HL-60/S4 treated with phorbol 12-myristate 13-acetate at 8.2 ng/mL for 4 days and 3 days (cell line): ENCODE results near the gene PYROXD2.
"Not testable (repeated sequence)": the region's sequence is repeated elsewhere in the genome, so short reads cannot be mapped to it uniquely, and the experiment has no call there.

Experiments
- in situ Hi-C: fragments of 300-500 bp; cut with MboI; formaldehyde crosslinking; loops from 2 replicates; pipeline ENCODE4 v1.15.0; 2022; ENCODE audit warnings: low sequenced_read_pairs

PYROXD2 gene

DNA sequence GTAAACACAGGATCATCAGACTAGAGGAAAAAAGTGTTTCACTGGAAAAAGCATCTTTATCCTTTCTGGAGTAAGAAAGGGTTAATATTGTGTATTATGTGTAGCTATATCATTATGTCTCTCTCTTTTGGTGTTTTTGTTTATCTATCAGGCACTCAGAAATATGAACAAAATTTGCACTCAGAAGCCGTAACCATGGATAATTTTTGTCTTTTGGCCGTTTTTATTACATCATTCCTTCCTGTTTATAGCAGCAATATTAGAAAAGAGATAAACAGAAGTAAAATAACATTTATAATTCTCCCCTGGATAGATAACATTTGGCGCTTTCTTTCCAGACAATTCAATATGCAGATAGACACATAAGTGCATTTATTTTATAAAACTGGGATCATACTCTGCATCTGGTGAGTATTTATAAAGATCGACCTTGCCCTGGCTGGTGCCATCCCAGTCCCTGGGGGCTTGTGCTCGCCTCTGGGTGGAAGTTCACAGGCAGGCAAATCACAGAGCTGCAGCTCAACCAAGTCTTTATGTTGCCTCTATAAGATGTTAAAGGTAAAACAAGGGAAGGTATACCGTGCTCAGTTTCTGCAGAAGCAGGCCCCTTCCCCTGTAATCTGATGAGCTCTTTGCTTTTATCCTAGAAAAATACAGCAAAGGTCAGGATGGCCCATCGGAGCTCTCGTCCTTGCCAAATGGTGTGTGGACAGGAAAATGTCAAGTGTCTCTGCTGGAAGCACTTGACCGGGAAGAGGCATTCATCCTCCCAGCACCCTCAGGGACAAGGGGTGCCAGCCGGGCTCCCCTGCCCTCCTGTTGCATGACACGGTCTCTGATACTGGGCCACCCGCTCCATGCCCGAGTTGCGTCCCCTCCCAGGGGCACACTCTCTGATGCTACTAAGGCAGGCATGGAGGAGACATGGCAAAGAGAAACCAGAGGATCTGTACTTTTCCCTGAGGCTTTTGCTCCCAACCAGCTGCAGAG is 43.9 kb downstream of the PYROXD2 start:
- in situ Hi-C loops: no loop called here

DNA sequence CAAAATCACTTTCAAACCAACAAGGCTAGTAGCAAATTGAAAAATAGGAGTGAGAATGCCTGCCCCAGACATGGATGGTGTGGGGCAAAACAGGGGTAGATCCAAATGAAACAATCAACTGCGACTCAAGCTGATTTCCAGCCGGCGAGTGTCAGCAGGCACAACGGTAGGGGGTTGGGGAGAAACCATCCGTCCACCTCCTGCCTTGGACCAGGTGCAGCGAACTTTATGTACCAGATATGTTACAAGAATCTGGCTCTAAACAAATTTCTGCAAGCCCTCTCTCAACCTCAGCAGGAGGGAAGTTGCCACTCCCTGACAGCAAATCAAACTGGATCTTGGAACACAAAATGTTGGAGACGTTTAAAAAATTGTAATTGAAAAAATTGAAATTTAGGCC is 45.2 kb downstream of the PYROXD2 start:
- in situ Hi-C loops: no loop called here

DNA sequence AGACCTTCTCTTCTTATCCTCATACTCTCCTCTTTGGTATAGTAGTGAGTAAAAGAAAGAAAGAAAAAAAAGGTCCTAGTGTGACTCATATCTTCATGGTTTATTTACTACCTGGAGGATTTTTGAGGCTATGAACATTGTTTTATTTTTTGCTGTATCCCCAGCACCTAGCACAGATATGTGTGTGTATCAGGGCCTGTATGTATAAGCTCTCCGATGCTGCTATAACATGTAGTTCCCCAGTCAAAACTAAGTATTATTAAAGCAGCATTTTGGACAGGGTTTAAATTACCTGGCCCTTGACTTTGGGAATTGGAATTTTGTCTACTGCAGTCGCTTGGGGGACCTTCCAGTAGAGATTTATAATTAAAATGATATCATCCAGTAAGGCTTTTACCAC is 46.3 kb downstream of the PYROXD2 start:
- in situ Hi-C loops: no loop called here

DNA sequence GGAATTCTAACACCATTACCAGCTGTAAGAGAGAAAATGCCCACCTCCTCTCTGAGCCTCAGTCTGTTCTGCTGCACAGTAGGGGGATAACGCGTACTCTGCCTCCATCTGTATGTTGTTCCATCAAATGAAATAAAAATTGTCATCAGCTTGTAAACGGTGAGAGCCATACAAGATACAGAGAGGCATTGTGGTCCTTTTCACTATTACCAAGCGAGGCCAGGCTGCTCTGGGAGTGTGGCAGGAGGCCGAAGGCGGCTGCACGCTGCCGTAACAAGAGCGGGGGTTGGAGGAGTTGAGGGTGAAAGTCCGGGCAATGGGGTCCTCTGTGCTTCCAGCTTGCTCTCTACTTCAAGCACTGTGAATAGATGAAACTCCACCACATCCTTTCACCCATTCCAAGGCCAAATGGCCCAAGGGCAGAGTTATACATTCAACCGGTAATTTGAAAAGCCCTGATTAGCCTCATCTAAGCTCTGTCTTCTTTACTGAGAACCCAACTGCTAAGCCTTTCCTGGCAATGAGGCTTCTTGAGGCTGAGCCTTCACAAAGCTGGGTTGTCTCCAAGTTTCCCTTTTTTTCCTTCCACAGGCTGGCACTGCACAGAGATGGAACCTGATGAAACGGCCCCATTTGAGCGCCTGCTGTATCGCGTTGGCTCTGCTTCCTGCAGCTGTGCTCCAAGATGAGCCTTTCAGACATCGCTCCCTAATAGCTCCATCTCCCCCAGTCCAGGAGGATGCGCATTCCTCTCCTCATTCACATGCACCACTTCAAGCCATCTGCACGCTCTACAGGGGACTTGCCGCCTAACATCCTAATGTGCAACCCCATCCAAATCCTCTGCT is 47.2 kb downstream of the PYROXD2 start:
- in situ Hi-C loops: no loop called here

DNA sequence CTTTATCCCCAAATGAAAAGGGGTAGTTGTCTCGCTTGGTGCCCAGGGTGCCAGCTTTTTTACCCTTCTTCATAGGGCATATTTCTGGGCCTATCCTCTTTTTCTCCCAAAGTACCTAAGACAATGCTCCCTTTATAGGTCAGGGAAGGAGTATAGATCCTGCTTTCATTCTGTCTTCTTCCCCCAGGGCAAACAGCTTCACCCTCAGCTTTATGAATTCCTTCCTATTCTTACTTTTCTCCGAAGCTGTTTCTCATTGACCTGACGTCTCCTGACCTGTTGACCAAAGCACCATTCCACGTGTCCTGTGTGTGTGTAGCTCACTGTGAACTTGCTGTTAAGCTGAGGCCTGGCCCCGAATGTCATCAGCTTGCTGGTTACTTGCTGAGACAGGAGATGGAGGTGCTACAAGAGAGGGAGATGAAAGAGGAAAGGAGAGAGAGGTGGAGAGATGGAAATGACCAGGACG is 48.9 kb downstream of the PYROXD2 start:
- in situ Hi-C loops: no loop called here

DNA sequence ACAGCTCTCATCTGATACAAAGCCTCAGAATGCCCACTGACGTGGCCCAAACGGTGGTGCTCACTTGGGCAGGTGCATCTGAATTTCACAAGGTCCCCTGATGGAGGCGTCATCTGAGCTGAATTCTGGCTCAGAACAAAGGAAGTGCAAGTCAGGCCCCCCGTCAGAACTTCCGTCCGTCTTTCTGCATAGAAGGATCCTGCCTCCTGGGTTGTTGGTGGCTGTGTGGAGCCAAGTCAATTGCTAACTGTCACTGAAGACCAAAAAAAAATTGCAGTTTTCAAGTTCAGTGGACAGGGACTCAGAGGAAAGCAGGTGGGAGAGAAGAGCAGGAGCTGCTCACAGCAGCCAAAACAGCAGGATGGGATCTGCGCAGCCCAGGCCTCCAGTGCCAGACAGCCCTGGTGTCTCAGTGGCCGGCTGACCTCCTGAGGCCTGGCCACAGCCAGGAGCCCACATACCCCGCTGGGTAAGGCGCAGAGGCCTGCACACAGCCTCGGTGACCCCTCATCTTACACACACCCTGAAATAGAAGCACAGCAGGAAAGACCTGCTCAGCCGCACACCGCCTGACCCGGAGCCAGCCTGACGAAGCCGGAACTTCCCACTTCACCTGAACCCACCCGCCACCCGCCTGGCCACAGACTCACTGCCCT is 49.4 kb downstream of the PYROXD2 start:
- in situ Hi-C loops: no loop called here

DNA sequence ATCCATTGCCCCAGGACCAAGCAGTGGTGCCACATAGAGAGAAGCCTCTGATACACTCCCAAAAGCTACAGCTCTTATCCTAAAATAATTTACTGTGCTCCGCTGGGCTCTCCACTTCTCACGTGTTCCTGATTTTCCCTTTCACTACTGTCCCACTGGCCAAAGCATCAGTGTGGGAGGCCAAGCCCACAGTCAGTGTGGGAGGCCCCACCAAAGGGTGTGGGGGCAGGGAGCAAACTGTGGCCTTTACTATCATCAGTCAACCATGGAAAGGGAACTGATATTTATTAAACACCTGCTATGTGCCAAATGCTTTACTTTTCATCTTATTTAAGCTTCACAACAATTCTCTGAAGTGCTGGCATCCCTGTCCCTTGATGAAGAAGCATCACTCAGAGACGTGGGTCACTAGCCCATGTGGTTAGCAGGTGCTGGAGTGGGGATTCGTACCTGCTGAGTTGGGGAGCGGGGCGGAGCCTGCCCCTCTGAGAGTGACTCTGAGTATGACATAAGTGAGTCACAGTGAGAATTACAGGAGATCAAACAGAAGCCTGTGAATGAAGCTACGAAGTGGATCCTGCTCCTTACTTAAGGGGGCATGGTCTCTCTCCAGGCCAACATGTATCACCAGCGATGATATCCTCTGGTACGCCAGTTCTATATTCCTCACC is 50.4 kb downstream of the PYROXD2 start:
- in situ Hi-C loops: no loop called here

DNA sequence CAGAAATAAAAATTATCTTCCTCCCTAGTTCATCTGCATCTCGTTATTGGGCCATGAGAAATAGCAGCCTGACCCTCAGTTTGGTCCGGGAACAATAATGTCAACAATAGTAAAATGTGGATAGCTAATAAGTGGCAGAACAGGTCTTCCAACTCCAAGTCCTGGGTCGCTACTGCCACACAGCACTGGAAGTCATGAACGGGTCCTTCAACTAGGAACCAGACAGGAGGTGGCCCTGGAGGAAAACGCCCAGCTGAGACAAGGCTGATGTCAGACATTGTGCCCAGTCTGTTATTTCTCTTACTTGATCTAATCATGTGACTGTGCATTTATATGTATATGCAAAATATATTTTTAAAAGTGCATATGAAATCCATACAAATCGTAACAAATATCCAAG is 51.8 kb downstream of the PYROXD2 start:
- in situ Hi-C loops: no loop called here

DNA sequence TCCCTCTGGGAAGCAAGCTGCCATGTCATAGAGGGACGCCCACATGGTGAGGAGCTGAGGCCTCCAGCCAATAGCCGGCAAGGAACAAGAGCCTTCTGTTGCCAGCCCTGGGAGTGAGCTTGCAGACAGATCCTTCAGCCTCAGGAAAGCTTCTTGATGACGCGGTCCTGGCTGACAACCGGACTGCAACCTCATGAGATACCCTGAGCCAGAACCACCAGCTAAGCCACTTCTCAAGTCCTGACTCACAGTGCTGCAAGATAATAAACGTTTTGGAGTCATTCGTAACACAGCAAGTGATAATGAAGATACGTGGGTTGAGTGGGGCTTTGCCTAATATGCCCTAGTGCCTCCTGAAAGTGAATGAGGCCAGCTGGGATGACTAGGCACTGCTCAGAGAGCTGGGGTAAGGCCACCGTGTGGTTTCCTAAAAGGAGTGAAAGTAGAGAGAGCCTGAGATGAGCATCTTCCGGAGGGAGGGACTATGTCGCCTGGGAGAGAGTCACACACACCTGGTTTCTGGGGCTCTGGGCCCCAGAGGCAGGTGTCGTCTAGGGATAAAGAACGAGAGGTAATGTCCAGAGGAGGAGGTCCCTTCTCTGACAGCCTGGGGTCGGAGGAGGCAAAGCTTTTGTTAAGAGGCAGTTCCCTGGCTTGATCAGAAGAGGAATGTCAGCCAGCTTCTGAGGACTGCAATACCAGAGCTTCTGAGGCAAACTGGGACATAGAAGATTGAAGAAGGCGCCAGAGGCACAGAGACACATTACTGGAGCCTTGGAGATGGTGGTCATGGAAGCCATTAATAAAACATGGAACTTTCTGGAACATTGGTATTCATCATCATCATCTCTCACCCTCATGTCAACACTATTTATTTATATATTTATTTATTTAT is 53.6 kb downstream of the PYROXD2 start:
- in situ Hi-C loops: no loop called here

DNA sequence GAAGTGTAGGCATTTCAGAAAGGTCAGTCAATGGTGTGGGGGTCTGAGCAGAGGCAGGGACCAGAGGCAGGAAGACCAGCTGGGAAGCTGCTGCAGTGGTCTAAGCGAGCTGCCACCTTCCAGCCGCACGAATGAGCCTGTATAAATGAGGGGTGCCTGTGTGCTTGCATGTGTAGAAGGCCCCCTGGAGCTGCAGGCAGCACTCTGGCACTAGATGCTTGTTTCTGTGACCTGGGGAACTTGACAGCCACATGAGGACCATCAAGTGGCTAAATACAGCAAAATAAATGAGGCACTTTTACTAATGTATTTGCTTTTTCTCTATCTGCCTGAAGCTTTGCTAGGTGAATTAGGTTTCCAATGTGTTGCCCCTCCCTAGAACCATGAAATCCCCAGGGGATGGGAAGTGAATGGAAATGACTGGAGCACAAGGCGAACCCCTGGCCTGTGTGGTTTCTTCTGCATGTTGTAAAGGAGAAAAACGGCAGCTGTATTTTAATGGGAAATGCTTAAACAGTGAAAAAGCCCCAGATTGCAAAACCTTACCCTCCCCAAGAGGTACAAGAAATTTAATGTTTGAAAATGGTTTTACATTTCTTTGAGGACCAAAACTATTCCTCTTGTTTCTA is 57.7 kb downstream of the PYROXD2 start:
- in situ Hi-C loops: no loop called here

DNA sequence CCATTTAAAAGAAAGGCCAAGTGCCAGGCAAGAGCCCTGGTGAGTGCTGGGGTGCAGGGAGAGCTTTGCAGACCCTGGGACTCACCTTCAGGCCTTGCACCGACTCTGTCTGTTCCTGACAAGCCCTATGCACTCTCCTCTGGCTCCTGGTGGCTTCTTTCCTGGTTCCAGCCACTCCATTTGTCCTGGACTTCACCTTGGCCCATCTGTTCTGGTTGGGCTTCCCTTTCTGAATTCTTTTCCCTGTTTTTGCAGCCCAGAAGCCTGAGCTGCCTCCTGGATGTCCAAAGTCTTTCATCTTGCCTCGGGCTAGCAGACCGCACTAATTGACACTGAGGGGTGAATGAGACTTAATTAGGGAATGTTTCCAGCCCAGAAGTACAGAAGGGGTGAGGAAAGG is 60.5 kb downstream of the PYROXD2 start:
- in situ Hi-C loops: no loop called here

DNA sequence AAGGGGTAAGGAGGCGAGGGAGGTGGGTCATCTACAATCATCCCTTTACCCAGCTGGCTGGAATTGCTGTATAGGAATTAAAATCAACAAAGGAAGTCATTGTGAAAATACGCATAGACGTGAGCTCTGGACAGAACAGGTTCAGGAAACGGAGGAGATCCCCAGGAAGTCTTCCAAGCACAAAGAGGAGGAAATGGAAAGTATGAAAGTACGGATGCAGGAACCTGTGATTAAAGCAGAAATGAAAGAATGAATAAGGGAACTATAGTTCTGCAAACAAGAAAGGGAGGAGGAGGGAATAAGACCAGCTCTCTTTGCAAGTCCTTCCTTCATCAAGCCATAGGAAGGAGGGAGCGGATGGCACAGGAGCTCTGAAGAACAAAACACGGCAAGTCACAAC is 61.8 kb downstream of the PYROXD2 start:
- in situ Hi-C loops: no loop called here

DNA sequence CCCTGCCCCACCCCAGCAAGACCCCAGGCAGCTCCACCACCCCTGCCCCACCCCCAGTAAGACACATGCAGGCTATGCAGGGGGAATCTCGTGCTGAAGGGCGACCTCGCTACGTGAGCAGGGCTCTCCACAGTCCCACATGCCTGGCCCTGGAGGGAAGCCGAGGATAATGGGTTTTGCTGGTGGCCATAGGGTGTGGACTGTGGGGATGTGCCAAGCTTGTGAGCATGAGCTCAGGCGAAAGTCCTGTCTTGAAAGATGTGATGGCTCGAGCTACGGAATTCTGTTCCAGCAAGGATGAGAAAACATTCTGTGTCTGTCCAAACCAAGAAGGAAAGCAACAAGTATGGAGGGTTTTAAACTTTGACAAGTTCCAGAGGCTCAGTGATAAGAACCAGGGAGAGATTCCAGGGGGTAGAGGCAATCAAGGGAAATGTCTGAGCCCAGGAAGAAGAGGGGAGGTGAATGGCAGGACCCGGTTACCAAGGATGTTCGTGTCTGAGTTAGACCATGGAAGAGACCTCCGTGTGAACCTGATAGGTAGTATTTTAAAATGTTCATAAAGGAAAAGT is 63.1 kb downstream of the PYROXD2 start:
- in situ Hi-C loops: no loop called here

DNA sequence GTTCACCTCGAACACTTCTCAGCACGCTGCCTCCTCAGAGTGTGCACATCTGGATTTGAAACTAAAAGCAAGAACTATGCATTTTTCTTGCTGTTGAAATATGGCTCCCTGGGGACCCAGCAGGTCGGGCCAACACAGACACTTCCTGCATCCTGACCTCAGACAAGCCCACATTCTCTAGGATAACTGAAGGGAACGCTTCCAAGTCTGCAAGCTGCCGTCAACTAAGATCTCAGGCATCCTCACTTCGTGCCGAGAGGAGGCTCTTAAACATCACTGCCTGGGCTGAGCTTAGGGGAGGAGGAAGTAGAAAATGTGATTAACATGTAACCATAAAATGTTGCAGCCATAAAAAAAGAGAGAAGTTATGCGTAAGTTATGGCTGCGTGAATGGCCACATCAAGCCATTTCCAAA is 65.5 kb downstream of the PYROXD2 start:
- in situ Hi-C loops: no loop called here

DNA sequence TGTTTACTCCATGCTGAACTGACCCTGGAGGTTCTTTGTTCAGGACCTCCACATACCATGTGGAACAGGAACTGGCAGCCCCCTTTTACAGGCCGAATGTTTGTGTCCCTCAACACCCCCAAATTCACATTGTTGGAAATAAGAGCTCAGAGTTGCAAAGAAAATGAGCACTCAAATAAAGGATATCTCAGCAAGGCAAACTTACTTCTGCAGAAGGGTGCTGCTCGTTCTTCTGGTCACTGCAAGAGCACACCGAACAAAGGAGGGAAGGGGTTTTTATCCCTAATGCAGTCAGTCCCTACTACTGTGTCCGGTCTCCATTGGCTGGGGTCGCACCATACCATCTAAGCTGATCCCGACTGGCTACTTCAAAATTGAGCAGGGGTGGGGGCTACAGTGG is 68.1 kb downstream of the PYROXD2 start:
- in situ Hi-C loops: no loop called here

DNA sequence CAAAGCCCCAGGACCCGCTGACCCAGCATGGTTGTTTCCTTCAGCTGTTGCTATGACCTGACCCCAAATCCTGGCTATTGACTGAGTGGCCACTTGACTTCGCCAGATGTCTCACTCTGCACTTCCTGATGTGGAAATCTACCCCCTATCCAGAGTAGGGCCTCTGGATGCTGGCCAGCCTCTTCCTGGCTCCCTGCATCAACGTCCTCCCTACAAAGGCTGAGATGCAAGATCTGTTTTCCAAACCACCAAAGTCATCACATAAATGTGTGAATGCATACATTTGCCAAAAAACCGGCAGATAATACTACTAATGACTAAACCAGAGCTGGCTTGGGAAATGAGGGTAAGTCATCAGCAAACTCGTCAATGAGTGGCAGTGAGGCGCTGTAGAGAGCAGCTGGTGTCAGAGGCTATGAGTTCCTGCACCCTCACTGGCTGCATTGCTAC is 70.4 kb downstream of the PYROXD2 start:
- in situ Hi-C loops: no loop called here

DNA sequence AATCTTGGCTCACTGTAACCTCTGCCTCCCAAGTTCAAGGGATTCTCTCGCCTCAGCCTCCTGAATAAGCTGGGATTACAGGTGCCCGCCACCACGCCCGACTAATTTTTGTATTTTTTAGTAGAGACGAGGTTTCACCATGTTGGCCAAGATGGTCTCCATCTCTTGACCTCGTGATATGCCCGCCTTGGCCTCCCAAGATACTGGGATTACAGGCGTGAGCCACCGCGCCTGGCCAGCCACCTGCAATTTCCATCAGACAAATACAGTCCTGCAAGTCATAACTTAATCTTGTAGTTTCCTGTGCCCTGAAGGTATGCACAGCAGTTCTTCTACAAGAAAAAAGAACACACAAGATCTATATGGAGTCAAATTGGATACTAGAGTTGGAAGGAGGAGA is 73.3 kb downstream of the PYROXD2 start:
- in situ Hi-C loops: not testable (repeated sequence)

DNA sequence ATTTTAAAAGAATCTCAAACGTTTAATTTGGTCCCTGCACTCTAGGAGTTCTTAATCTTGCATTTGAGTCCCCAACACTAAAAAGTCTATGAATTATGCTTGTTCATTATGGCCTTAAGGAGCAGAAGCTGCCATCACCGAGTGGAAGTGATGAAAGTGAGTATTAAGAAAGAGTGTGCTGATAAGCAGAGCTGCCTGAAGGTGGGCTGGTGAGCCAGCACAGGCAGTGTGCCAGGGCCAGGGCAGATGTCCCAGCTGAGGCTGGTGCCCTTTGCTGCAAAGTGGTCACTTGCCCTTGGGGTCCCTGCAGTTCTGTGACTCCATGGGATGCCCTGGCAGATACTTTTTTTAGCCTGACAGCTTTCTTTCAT is 74.1 kb downstream of the PYROXD2 start:
- in situ Hi-C loops: no loop called here
